NCI-H187 treated with DMSO at 0.1 percent for 48 hours (cell line): ENCODE measurements around the gene MIF.
A peak's percentile ranks its signal among the peaks of the same experiment; 100 is the strongest.
"Not testable (repeated sequence)": the region's sequence is repeated elsewhere in the genome, so short reads cannot be mapped to it uniquely, and the experiment has no call there.

Experiments
- DNase-seq: peaks from one replicate; lab custom pipeline; 2025; lab: John Stamatoyannopoulos, UW

Gene MIF

GRCh38 chr22:23903328-23903971 lies 9.3 kb downstream of the MIF start:
- DNase-seq = no peak

- DNase-seq = no peak
These were observed 10.5 kb downstream of the MIF start for GRCh38 chr22:23904573-23905254.

- DNase-seq = no peak
These were observed 12.5 kb downstream of the MIF start for GRCh38 chr22:23906641-23907040.

- DNase-seq = not testable (repeated sequence)
These were observed 13.2 kb downstream of the MIF start for GRCh38 chr22:23907423-23907822.

- no peak for DNase-seq
These were observed 14.5 kb downstream of the MIF start for GRCh38 chr22:23908587-23909205.

GRCh38 chr22:23909296-23909898 lies 15.2 kb downstream of the MIF start:
- DNase-seq = no peak

- DNase-seq = no peak
These were observed 16.5 kb downstream of the MIF start for GRCh38 chr22:23910496-23911190.

- DNase-seq = no peak
These were observed 17.3 kb downstream of the MIF start for GRCh38 chr22:23911318-23911980.

- DNase-seq = no peak
These were observed 18.2 kb downstream of the MIF start for GRCh38 chr22:23912293-23912903.

- DNase-seq = no peak
These were observed 19.1 kb downstream of the MIF start for GRCh38 chr22:23913306-23913660.

- peak; percentile 65 for DNase-seq
These were observed 19.6 kb downstream of the MIF start for GRCh38 chr22:23913661-23914353.

GRCh38 chr22:23915290-23915689 lies 21.1 kb downstream of the MIF start:
- DNase-seq = no peak

GRCh38 chr22:23920267-23920611 lies 26.1 kb downstream of the MIF start:
- not testable (repeated sequence) for DNase-seq

- DNase-seq = not testable (repeated sequence)
These were observed 27.5 kb downstream of the MIF start for GRCh38 chr22:23921586-23922201.

GRCh38 chr22:23922921-23923320 lies 28.7 kb downstream of the MIF start:
- no peak for DNase-seq

GRCh38 chr22:23925020-23925606 lies 30.9 kb downstream of the MIF start:
- DNase-seq = no peak

GRCh38 chr22:23926561-23926960 lies 32.4 kb downstream of the MIF start:
- no peak for DNase-seq

GRCh38 chr22:23938328-23939016 lies 44.3 kb downstream of the MIF start:
- no peak for DNase-seq

- no peak for DNase-seq
These were observed 44.8 kb downstream of the MIF start for GRCh38 chr22:23939017-23939357.

GRCh38 chr22:23940166-23940565 lies 46.0 kb downstream of the MIF start:
- DNase-seq = not testable (repeated sequence)
